Left lobe of liver (tissue), 2 donors: ENCODE data around the gene CCDC184. TPM values are rescaled to one million over a fixed set of nuclear protein-coding genes. Genes with fewer than 3 reads are reported as not detected.

Experiments used
- ATAC-seq: fragments of 200-7000 bp; cut with Tn5 transposase; one replicate; pipeline ENCODE4 v1.9.1; 2020; ENCODE audit warnings: mild to moderate bottlenecking, moderate library complexity
- DNase-seq: peaks from one replicate; pipeline ENCODE4 v3.0.0-alpha.2; 2020; ENCODE audit warnings: low spot score
- total RNA-seq: library from RNA; stranded (reverse); gene quantifications from one replicate; pipeline ENCODE4 v1.2.1, GENCODE V29; 2021
- donor health status: DM: no; HTN: no; CAD: no; lungs with moderate emphysema.
- donor health status: DM: no; HTN: yes; CAD: no.

CCDC184 gene
- total RNA-seq, 1 donor from 2014 or later = not detected

GRCh38 chr12:48177982-48178381 is 5.5 kb upstream of the CCDC184 start:
- ATAC-seq (no peak), DNase-seq (no peak)

- no peak for DNase-seq
Observed at GRCh38 chr12:48179466-48179865, 4.0 kb upstream of the CCDC184 start.

GRCh38 chr12:48180424-48180823 is 3.0 kb upstream of the CCDC184 start:
- DNase-seq = no peak
- no peak for ATAC-seq

More at GRCh38 chr12:48179466-48179865, 4.0 kb upstream of the CCDC184 start:
- no peak for ATAC-seq

GRCh38 chr12:48180857-48181495 is 2.5 kb upstream of the CCDC184 start:
- ATAC-seq (no peak), DNase-seq (no peak)

GRCh38 chr12:48182631-48183030 is 813 bp upstream of the CCDC184 start:
- DNase-seq (no peak), ATAC-seq (no peak)

GRCh38 chr12:48183876-48184548 is 568 bp downstream of the CCDC184 start:
- ATAC-seq = peak; percentile 13
- no peak for DNase-seq

- no peak for ATAC-seq
Observed at GRCh38 chr12:48184549-48184922, 1.1 kb downstream of the CCDC184 start.

GRCh38 chr12:48185181-48185919 is 1.9 kb downstream of the CCDC184 start:
- ATAC-seq (no peak), DNase-seq (no peak)

More at GRCh38 chr12:48184549-48184922, 1.1 kb downstream of the CCDC184 start:
- no peak for DNase-seq

- DNase-seq (no peak), ATAC-seq (no peak)
Observed at GRCh38 chr12:48187916-48188695, 4.7 kb downstream of the CCDC184 start.

- ATAC-seq = peak; percentile 95
Observed at GRCh38 chr12:48189331-48190125, 6.1 kb downstream of the CCDC184 start.

GRCh38 chr12:48191096-48191495 is 7.7 kb downstream of the CCDC184 start:
- DNase-seq (no peak), ATAC-seq (no peak)

More at GRCh38 chr12:48189331-48190125, 6.1 kb downstream of the CCDC184 start:
- DNase-seq = no peak

GRCh38 chr12:48192861-48193260 is 9.4 kb downstream of the CCDC184 start:
- DNase-seq (no peak), ATAC-seq (no peak)

- ATAC-seq (no peak), DNase-seq (no peak)
Observed at GRCh38 chr12:48193623-48194022, 10.2 kb downstream of the CCDC184 start.

GRCh38 chr12:48194799-48195201 is 11.4 kb downstream of the CCDC184 start:
- DNase-seq (no peak), ATAC-seq (no peak)

- DNase-seq = no peak
- ATAC-seq = peak; percentile 38
Observed at GRCh38 chr12:48197549-48197970, 14.1 kb downstream of the CCDC184 start.

- peak; percentile 95 for DNase-seq
- peak; percentile 96 for ATAC-seq
Observed at GRCh38 chr12:48197971-48198671, 14.7 kb downstream of the CCDC184 start.

- DNase-seq = peak; percentile 48
- peak; percentile 48 for ATAC-seq
Observed at GRCh38 chr12:48198672-48198971, 15.2 kb downstream of the CCDC184 start.

- ATAC-seq = no peak
- DNase-seq = no peak
Observed at GRCh38 chr12:48198985-48199384, 15.5 kb downstream of the CCDC184 start.

- DNase-seq = no peak
- no peak for ATAC-seq
Observed at GRCh38 chr12:48199774-48200221, 16.4 kb downstream of the CCDC184 start.

GRCh38 chr12:48201091-48201490 is 17.6 kb downstream of the CCDC184 start:
- ATAC-seq (no peak), DNase-seq (no peak)
